Measurements from ENCODE around the gene OLFM4.

Gene OLFM4

DNA sequence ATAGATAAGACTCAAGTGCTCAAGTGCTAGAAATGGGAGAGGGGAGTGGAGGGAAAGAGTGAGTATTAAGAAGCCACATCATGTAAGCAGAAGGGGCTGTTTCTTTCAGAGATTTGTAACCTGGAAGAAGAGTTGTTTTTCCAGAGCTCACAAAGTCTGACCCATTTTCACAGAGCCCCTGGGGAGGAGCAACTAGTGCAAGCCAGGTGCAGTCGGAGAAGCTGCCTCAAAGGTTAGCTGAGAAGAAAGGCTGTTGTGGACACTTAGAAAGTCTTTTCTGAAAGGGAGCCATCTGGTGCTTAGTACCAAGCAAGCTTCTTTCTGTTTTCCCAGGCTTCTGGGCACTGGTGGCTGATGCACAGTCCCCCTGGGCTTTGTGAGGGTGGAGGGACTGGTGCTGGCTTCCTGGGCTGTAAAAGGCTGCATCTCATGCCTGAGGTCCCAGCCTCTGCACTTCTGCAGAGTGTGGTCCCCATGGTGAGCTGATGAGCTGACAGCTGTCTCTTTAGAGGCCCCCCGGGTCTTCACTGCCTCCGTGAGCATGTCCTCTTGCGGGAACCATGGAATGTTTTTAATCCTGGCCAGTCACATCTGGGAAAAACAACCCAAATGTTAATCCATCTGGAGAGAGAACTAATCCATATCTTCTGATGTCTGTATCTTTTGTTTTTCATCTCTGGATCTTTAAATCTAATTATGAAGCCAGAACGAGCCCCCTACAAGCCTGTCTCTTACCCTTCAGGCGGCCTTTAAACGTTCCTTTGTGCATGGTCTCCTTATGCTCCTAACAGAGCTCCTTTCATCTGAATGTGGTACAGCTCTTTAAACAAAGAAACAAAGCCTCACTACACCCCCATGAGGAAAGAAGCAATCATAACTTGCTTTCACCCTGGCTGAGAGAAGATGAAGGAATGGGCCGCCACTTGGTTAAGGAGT is 40.2 kb downstream of the OLFM4 start:
- no peak for DNase-seq

- no peak for DNase-seq
These were observed 41.2 kb downstream of the OLFM4 start for GRCh38 chr13:53069800-53070199.

GRCh38 chr13:53073711-53074110 is 45.1 kb downstream of the OLFM4 start:
- DNase-seq = no peak

- no peak for DNase-seq
These were observed 45.5 kb downstream of the OLFM4 start for GRCh38 chr13:53074114-53074513.

DNA sequence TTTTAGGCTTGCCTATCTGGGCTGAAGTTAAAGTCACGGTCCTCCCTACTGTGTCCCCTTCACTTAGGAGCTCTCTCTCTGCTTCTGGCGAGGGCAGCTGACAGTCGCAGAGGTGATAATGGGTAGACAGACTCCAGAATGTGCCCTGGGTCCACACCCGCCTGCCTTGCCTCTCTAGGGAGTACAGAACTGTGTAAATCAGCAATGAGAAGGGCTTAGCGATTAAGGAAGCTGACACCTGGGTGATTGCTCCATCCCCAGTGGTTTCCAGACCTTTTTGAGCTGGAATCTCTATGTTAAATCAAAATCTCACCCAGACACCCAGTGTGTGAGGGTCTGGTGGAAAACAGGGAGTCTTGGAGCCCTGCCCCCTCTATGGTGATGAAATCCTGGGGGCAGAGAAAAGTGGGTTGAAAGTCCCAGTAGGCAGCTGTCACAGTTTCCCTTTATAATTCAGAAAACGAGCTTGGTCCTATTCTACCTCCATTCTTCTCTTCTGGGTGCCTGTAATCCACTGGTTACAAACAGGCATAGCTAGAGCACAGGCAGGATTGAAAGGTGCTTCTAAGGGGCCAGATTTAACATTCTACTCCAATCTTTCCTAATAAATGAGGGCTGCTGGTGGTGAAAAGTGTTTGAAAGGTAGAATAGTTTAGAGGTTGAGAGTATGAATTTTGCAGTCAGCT is 46.9 kb downstream of the OLFM4 start:
- DNase-seq = no peak

- no peak for DNase-seq
These were observed 51.1 kb downstream of the OLFM4 start for GRCh38 chr13:53079691-53080090.

- DNase-seq = no peak
These were observed 60.3 kb downstream of the OLFM4 start for GRCh38 chr13:53088871-53089270.

DNA sequence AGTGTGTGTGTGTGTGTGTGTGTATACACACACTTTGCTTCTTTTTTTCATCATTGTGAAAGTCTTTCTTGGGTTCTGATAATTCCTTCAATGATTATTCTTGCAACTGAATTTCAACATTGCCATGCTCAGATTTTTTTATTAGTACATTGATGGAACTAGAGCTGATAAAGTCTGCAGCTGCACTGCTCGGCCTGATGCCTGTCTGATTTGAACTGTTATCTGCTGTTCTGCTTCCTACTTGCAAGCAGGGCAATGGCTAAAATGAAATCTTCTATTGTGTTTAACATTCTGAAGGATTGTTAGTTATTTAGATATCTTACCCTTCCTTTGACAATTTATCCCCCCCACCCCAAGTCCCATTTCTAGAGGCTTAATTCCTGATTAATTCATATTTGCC is 61.3 kb downstream of the OLFM4 start:
- DNase-seq = no peak

DNA sequence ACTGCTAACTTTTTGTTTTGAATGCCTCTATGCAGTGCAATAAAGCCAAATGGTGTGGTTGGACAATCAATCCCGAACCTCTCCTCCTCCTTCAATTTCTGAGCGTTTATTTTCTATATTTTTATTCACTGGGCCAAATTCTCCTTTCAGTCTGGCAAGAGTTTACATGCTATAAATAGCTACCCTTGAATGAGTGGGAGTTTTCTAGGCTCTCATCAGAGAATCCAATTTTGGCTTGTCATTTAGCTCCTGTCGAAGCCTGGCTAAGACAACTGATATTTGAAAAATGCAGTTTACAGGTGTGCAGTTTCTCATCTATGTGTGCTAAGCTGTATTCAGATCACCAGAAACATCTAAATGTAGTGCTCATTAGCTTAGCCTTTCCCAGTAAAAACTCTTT is 61.8 kb downstream of the OLFM4 start:
- no peak for DNase-seq

DNA sequence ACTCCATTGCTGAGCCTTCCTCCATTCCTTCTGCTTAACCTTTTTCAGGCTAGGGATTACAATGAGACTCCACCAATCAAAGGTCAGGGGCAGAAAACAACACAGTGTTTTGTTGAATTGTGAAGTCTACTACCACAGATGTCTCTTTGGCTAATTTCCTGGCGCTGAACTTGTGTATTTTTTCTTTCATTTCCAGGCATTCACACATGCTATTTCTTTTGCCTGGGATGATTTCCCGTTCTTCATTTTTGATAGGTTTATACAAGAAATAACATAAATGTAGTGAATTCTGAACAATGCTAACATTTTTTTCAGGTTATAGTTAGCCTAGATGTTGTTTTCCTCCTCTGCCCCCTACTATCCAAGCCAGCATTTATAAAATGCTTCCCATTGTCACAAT is 64.3 kb downstream of the OLFM4 start:
- DNase-seq = no peak

DNA sequence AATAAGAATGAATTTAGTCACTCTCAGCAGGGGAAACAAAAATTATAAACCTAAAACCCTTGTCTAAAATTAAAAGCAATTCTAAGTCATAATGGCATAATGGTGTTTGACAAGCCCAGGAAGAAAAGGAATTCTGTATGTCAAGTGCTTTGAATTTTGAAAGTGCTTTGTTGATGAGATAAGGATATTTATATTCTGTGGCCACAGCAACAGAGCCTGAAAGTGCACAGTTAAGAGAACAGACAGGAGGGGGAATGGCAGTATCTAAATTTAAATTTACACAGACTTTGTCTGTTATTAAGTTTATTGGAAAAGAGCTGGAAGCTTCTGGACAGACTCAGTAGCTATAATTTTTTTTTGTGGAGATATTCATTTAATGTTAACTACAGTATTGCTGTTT is 69.8 kb downstream of the OLFM4 start:
- DNase-seq = no peak

DNA sequence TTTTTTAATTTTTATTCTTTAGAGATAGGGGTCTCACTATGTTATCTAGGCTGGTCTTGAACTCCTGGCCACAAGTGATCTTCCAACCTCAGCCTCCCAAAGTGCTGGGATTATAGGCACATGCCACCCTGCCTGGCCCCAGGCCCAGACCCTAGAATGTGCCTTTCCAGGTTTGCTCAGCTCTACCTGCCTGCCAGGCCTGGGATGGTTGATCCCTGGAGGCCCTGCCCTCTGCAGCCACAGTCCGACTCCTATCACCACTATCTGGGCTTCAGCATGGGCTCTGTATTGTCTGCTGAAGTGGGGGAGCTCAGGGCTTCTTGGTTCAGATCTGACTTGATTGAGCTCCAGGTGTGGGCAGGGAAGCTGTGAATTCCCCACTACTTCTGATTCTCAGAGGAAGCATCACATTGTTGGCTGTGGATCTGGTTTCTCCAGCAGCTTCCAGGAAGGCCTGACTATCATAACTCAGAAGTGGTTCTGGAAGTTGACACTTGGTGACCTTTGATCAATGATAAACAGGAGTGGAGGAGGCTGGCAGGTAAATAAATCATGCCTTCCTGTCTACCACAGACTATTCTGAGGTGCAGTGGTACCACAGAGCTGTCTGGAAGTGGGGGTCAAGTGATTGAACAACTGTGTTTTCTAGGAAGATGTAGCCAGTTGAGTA is 71.9 kb downstream of the OLFM4 start:
- DNase-seq = no peak
